ENCODE data around the gene IL1A.
"Not testable (repeated sequence)": the region's sequence is repeated elsewhere in the genome, so short reads cannot be mapped to it uniquely, and the experiment has no call there.

The IL1A gene

GRCh38 chr2:112784199-112785189 is at the start of gene IL1A:
Gene IL1A (minus strand): TSS chr2:112784493. CDS start chr2:112783770, 723 bp downstream.
- TF ChIP-seq CTCF (conservative IDR thresholded peaks at IDR 0.05; ENCODE audit: low read length): no peak
- DNase-seq (ENCODE audit: low read depth): peak; percentile 60
- peak within 1 kb of the TSS; percentile 8 for H3K4me3 ChIP-seq (ENCODE audit: low read length)

GRCh38 chr2:112833976-112834375 is 49.7 kb upstream of the IL1A start:
- no peak for DNase-seq (ENCODE audit: low read depth)
- no peak overlapping the region for H3K4me3 ChIP-seq (ENCODE audit: low read length)
- no peak for TF ChIP-seq CTCF (conservative IDR thresholded peaks at IDR 0.05; ENCODE audit: low read length)

GRCh38 chr2:112833639-112833931 is 49.3 kb upstream of the IL1A start:
- not testable (repeated sequence) for DNase-seq (ENCODE audit: low read depth); H3K4me3 ChIP-seq (ENCODE audit: low read length)

GRCh38 chr2:112832841-112833638 is 48.7 kb upstream of the IL1A start:
- DNase-seq (ENCODE audit: low read depth): no peak
- H3K4me3 ChIP-seq (ENCODE audit: low read length): no peak overlapping the region
- TF ChIP-seq CTCF (conservative IDR thresholded peaks at IDR 0.05; ENCODE audit: low read length): no peak

- DNase-seq (ENCODE audit: low read depth): no peak
- TF ChIP-seq CTCF (conservative IDR thresholded peaks at IDR 0.05; ENCODE audit: low read length): no peak
- no peak overlapping the region for H3K4me3 ChIP-seq (ENCODE audit: low read length)
Measured at GRCh38 chr2:112831946-112832840, 47.9 kb upstream of the IL1A start.

- no peak for TF ChIP-seq CTCF (conservative IDR thresholded peaks at IDR 0.05; ENCODE audit: low read length)
- DNase-seq (ENCODE audit: low read depth): no peak
- no peak overlapping the region for H3K4me3 ChIP-seq (ENCODE audit: low read length)
Measured at GRCh38 chr2:112831513-112831845, 47.2 kb upstream of the IL1A start.
